Right cardiac atrium (tissue), 5 donors: ENCODE measurements around the gene SIPA1L3. TPM values are rescaled to one million over a fixed set of nuclear protein-coding genes. Genes with fewer than 3 reads are reported as not detected.

Experiments
- ATAC-seq, 2 donors: fragments of 200-7000 bp; cut with Tn5 transposase; one replicate each; pipeline versions ENCODE4 v1.8.0 to v1.9.1; 2020; ENCODE audit warnings: moderate library complexity in 2 of 2, mild to moderate bottlenecking in 1 of 2
- DNase-seq, 3 donors: peaks; one replicate each; pipeline ENCODE4 v3.0.0-alpha.2; 2020
- H3K27ac ChIP-seq: one replicate; pipeline ENCODE4 v1.5.1; 2013; ENCODE audit warnings: mild to moderate bottlenecking, low read length, control low read depth, moderate library complexity
- H3K27me3 ChIP-seq: one replicate; pipeline ENCODE4 v1.6.1; 2013; ENCODE audit not compliant: control insufficient read depth, insufficient read depth
- H3K4me1 ChIP-seq: one replicate; pipeline ENCODE4 v1.6.1; 2013; ENCODE audit warnings: low read length; ENCODE audit not compliant: control insufficient read depth, insufficient read depth
- H3K4me3 ChIP-seq: one replicate; pipeline ENCODE4 v1.5.1; 2013; ENCODE audit warnings: low read length, control low read depth
- H3K9me3 ChIP-seq: one replicate; pipeline ENCODE4 v1.6.1; 2013; ENCODE audit warnings: low read length; ENCODE audit not compliant: control insufficient read depth
- WGBS: extraction: QIAGEN DNeasy Blood & Tissue Kit; methylation state at CpG from one replicate; pipeline ENCODE4 v1.1.7; 2013; 5-methylcytosine and 5-hydroxymethylcytosine counted together
- intact Hi-C, 4 donors: fragments of 100-400 bp; cut with DNase I; formaldehyde crosslinking; loops; one replicate each; pipeline versions ENCODE4 v1.11.0 to v1.14.0; 2022 to 2023
- polyA plus RNA-seq: library from polyadenylated mRNA; stranded (reverse); fragments of 200-250 nt; gene quantifications from one replicate; pipeline ENCODE4 v1.2.3, GENCODE V29; 2013
- total RNA-seq, 4 donors: library from RNA; stranded (reverse); fragmentation: NEBNext Ultra II Directional; extraction: Animal tissue kit (Norgen Biotek cat#: 25700); gene quantifications; one replicate each; pipeline ENCODE4 v1.2.1, GENCODE V29; 2021
- donor health status: healthy with polysubstance abuse.
- donor health status: DM: no; HTN: yes; CAD: no.
- donor health status: DM: no; HTN: no; CAD: no.
- donor health status: DM: no; HTN: yes; CAD: no; lungs with severe emphysema.
- donor health status: DM: yes; HTN: yes; CAD: no.

Gene SIPA1L3
- total and polyA plus RNA-seq, 5 donors = 7.5 to 19.8 (median 10.2) TPM

GRCh38 chr19:38251564-38252051 lies 344.6 kb downstream of the SIPA1L3 start:
- intact Hi-C loops = loop anchor here in 2 of 4 donors (5.0 to 10.0 kb wide), 2 partner anchors 71 to 347 kb away; partner anchors contain the start of genes SIPA1L3 (in 1 of the 2) and WDR87 (in 1 of the 2)
- ATAC-seq (peak; percentile 68 to 75), DNase-seq (peak; percentile 74 to 85 (median 85))
- no peaks in the 10 kb centered on the region for H3K27me3 ChIP-seq
- peak overlapping the region; percentile 20 for H3K4me3 ChIP-seq
- WGBS = 25% methylated on average over 10 of the region's 10 CpGs
- H3K9me3 ChIP-seq = no peaks in the 10 kb centered on the region
- H3K4me1 ChIP-seq = peaks cover 4% of the 10 kb centered on the region
- H3K27ac ChIP-seq = peak overlapping the region; percentile 96

GRCh38 chr19:38252385-38252784 lies 345.4 kb downstream of the SIPA1L3 start:
- Histone ChIP-seq H3K4me3 (peak overlapping the region; percentile 20), H3K4me1 (peaks cover 4% of the 10 kb centered on the region), H3K9me3 (no peaks in the 10 kb centered on the region), H3K27me3 (no peaks in the 10 kb centered on the region), H3K27ac (peak overlapping the region; percentile 96)
- intact Hi-C loops = loop anchor here in 2 of 4 donors (5.0 to 10.0 kb wide), 2 partner anchors 70 to 348 kb away; partner anchors contain the start of genes SIPA1L3 (in 1 of the 2) and WDR87 (in 1 of the 2)
- 85% methylated on average over 5 of the region's 5 CpGs for WGBS
- DNase-seq (no peak), ATAC-seq (no peak)

GRCh38 chr19:38252941-38253691 lies 346.1 kb downstream of the SIPA1L3 start:
- 32% methylated on average over 21 of the region's 21 CpGs for WGBS
- Histone ChIP-seq H3K9me3 (no peaks in the 10 kb centered on the region), H3K27me3 (no peaks in the 10 kb centered on the region), H3K27ac (peak overlapping the region; percentile 96), H3K4me3 (peak overlapping the region; percentile 20), H3K4me1 (peaks cover 4% of the 10 kb centered on the region)
- peak; percentile 74 to 86 (median 75) for DNase-seq
- ATAC-seq = peak; percentile 32 to 66
- intact Hi-C loops = loop anchor here in 2 of 4 donors (5.0 to 10.0 kb wide), 2 partner anchors 69 to 348 kb away; partner anchors contain the start of genes SIPA1L3 (in 1 of the 2) and WDR87 (in 1 of the 2)

GRCh38 chr19:38253788-38254187 lies 346.8 kb downstream of the SIPA1L3 start:
- Histone ChIP-seq H3K4me1 (peaks cover 4% of the 10 kb centered on the region), H3K27ac (peak overlapping the region; percentile 96), H3K27me3 (no peaks in the 10 kb centered on the region), H3K9me3 (no peaks in the 10 kb centered on the region), H3K4me3 (no peak overlapping the region)
- ATAC-seq (no peak), DNase-seq (no peak)
- WGBS = 85% methylated on average over 5 of the region's 5 CpGs
- intact Hi-C loops = loop anchor here in 2 of 4 donors (5.0 to 10.0 kb wide), 2 partner anchors 69 to 349 kb away; partner anchors contain the start of genes SIPA1L3 (in 1 of the 2) and WDR87 (in 1 of the 2)

GRCh38 chr19:38255383-38256014 lies 348.5 kb downstream of the SIPA1L3 start:
- DNase-seq = no peak
- H3K27me3 ChIP-seq = no peaks in the 10 kb centered on the region
- WGBS = 30% methylated on average over 17 of the region's 17 CpGs
- H3K9me3 ChIP-seq = no peaks in the 10 kb centered on the region
- H3K27ac ChIP-seq = peak overlapping the region; percentile 84
- no peak for ATAC-seq
- peaks cover 4% of the 10 kb centered on the region for H3K4me1 ChIP-seq
- intact Hi-C loops = loop anchor here in 1 of 4 donors (5.0 to 10.0 kb wide), 2 partner anchors 62 to 351 kb away; partner anchors contain the start of genes KCNK6, SIPA1L3, WDR87 and YIF1B
- H3K4me3 ChIP-seq = peak overlapping the region; percentile 72

Other genes with a start within 250 kb of the SIPA1L3 start
- 1 to 10 TPM; 4.0 to 7.9 (median 7.1) TPM for gene ZNF607, start 187.4 kb upstream of the SIPA1L3 start, total RNA-seq
- gene ZNF607, start 187.4 kb upstream of the SIPA1L3 start, polyA plus RNA-seq = 2.2 TPM
- gene ZNF573, start 127.6 kb upstream of the SIPA1L3 start, total RNA-seq = 10 to 100 TPM in 2 of 4 donors, 1 to 10 TPM in 2; 9.9 to 15.5 (median 12.1) TPM
- 11.0 TPM for gene ZNF573, start 127.6 kb upstream of the SIPA1L3 start, polyA plus RNA-seq
- gene WDR87, start 614 bp upstream of the SIPA1L3 start, total RNA-seq = not detected
- gene WDR87, start 614 bp upstream of the SIPA1L3 start, polyA plus RNA-seq = not detected